Epithelial cell of proximal tubule (primary cell): Measurements from ENCODE around the gene CMPK1. TPM values are rescaled to one million over a fixed set of nuclear protein-coding genes. Genes with fewer than 3 reads are reported as not detected.
"Not testable (repeated sequence)": the region's sequence is repeated elsewhere in the genome, so short reads cannot be mapped to it uniquely, and the experiment has no call there.

Experiments
- DNase-seq: peaks from one replicate; pipeline ENCODE4 v3.0.0-alpha.2; 2011; ENCODE audit warnings: low read depth
- H3K4me3 ChIP-seq: 2 replicates; pipeline ENCODE4 v1.5.1; 2011; ENCODE audit warnings: low read depth, mild to moderate bottlenecking, low read length
- total RNA-seq: library from RNA; depleted of rRNA; stranded (reverse); fragments of >200 nt; gene quantifications from 2 replicates; pipeline ENCODE4 v1.2.3, GENCODE V29; 2015
- TF ChIP-seq, protein P1 (sequence below): conservative IDR thresholded peaks from 2 replicates; pipeline ENCODE4 v1.5.1; 2012; ENCODE audit warnings: low read depth, mild to moderate bottlenecking, low read length

Gene CMPK1
- total RNA-seq, 1 donor from 2014 or later, result 67.6 TPM

DNA sequence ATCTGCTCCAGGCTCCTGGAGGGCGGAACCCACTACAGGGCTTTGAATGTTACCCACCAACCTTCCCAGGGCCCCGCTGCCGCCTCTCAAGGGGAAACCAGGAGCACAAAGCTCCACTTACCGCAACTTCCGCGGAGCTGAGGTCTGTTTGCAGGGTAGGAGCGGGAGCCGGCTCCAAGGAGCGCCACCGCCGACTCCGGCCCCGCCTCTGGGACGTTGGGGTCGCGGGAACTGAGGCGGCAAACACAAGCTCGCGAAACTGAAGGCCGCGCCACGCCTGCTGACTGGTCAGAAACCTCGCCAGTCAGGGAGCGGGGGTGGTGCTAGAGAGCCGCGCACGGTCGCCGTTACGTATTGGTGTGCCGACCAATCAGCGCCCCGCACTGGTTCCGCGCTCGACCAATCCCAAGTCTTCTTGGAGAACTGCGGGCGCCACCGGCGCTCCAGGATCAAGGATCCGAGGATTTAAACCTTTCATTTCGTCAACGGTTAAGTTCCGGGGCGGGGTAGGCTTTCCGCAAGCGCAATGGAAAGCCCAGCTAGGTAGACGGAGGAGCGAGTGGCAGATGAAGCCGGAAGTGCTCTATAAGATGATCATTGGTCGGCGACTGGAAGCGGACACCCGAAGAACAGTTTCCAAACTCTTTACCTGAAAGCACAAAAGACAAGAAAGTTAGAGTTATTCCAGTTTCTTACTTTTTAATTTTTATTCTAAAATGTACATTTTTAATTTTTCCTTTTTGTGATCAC, 19.5 kb upstream of the CMPK1 start, which contains the start of gene STIL:
TSS of gene STIL (minus strand) at position 233 of the 750 bp plus-strand sequence. CDS start 3,828 bp downstream, outside the sequence.
- TF ChIP-seq, protein P1, sequence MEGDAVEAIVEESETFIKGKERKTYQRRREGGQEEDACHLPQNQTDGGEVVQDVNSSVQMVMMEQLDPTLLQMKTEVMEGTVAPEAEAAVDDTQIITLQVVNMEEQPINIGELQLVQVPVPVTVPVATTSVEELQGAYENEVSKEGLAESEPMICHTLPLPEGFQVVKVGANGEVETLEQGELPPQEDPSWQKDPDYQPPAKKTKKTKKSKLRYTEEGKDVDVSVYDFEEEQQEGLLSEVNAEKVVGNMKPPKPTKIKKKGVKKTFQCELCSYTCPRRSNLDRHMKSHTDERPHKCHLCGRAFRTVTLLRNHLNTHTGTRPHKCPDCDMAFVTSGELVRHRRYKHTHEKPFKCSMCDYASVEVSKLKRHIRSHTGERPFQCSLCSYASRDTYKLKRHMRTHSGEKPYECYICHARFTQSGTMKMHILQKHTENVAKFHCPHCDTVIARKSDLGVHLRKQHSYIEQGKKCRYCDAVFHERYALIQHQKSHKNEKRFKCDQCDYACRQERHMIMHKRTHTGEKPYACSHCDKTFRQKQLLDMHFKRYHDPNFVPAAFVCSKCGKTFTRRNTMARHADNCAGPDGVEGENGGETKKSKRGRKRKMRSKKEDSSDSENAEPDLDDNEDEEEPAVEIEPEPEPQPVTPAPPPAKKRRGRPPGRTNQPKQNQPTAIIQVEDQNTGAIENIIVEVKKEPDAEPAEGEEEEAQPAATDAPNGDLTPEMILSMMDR, result no peak
- H3K4me3 ChIP-seq, result peak within 1 kb of the TSS; percentile 88
- peak; percentile 97 for DNase-seq

DNA sequence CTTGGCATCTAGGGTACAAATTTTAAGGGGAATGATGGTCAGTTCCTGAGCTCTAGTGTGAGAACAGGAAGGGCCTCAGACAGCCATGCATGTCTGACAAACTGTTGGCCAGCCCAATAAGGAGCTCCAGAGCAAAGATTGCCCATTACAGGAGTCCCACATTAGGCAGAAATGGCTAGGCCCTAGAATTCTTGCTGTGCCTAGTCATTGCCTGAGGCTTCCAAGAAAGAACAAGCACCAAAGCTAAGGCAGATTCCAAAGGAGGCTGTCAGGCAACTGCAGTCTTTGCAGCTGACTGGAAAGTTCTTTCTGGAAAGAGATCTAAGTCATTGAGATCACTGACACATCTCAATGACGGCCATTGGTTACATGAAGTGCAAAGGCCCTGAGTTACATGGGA, 15.7 kb upstream of the CMPK1 start:
- TF ChIP-seq, protein P1, result no peak
- H3K4me3 ChIP-seq, result no peak overlapping the region
- DNase-seq, result no peak

DNA sequence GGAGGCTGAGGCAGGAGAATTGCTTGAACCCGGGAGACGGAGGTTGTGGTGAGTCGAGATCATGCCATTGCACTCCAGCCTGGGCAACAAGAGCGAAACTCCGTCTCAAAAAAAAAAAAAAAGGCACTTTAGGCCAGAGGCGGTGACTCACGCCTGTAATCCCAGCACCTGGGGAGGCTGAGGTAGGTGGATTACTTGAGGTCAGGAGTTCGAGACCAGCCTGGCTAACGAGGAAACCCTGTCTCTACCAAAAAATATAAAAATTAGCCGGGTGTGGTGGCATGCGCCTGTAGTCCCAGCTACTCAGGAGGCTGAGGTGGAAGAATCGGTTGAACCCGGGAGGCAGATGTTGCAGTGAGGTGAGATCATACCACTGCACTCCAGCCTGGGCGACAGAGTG, 13.6 kb upstream of the CMPK1 start:
- not testable (repeated sequence) for DNase-seq, H3K4me3 ChIP-seq

DNA sequence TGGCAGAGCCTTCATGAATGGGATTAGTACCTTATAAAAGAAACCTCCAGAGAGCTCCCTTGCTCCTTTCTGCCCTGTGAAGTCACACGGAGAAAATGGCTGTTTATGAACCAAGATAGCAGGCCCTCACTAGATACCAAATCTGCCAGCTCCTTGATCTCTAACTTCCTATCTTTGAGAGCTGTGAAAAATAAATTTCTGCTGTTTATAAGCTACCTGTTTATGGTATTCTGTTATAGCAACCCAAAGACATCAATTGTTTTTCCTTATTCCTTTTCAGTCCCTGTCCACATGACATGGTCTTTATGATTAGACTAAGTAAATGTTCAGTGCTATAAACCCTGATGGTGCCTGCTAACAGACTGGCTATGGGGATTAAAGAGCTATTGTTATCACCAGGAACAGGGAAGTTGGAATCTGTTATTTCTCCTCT, 10.0 kb upstream of the CMPK1 start:
- TF ChIP-seq, protein P1, result no peak
- H3K4me3 ChIP-seq, result no peak overlapping the region
- DNase-seq, result no peak

DNA sequence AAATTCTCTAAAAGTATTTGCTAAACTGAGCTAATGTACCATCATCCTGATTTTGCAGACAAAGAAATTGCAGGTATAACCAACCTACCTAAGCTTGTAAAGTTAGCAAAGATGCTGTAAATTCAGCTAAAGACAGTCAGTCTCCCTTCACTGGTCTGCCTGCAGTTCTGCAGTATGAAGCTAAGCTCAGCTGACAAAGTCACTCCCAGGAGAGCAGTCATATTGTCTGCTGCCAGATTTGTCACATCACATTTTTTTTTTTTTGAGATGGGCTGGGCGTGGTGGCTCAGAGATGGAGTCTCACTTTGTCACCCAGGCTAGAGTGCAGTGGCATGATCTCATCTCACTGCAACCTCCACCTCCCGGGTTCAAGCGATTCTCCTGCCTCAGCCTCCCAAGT, 8.9 kb upstream of the CMPK1 start:
- TF ChIP-seq, protein P1, result no peak
- DNase-seq, result no peak

DNA sequence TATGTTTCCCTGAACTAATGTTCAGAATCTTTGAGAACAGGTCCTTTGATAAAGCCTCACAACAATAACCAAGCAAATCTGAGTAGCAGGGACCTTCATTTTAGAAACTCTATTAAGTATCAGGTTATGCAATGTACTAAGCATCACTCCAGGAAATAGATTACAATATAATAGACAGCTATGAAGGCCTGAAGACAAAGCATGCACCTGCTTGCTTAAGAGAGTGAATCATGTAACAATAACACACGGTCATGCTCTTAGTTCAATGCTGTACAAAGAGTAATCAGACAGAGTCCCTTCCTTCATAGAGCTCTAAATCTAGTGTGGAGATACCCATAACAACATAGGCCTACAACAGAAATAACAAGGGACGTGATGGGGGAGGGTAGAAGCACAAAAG, 8.1 kb upstream of the CMPK1 start:
- no peak for DNase-seq

More for the DNA sequence above, 8.9 kb upstream of the CMPK1 start:
- no peak overlapping the region for H3K4me3 ChIP-seq

DNA sequence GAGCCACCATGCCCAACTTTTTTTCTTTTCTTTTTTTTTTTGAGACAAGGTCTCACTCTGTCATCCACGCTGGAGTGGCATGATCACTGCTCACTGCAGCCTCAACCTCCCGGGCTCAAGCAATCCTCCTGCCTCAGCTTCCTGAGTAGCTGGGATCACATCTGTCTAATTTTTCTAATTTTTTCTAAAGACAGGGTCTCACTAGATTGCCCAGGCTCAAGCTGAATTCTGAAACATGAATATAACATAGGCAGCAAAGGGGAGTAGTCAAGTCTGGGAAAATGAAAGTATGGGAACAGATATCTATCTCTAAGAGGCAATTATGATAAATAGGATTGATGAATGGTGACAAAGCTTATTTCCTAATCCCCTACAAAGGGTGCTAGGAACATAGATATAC, 7.3 kb upstream of the CMPK1 start:
- no peak overlapping the region for H3K4me3 ChIP-seq
- no peak for DNase-seq
- TF ChIP-seq, protein P1, result no peak

More for the DNA sequence above, 8.1 kb upstream of the CMPK1 start:
- TF ChIP-seq, protein P1, result no peak
- H3K4me3 ChIP-seq, result no peak overlapping the region
